ENCODE results near the gene NAA10.

DNA sequence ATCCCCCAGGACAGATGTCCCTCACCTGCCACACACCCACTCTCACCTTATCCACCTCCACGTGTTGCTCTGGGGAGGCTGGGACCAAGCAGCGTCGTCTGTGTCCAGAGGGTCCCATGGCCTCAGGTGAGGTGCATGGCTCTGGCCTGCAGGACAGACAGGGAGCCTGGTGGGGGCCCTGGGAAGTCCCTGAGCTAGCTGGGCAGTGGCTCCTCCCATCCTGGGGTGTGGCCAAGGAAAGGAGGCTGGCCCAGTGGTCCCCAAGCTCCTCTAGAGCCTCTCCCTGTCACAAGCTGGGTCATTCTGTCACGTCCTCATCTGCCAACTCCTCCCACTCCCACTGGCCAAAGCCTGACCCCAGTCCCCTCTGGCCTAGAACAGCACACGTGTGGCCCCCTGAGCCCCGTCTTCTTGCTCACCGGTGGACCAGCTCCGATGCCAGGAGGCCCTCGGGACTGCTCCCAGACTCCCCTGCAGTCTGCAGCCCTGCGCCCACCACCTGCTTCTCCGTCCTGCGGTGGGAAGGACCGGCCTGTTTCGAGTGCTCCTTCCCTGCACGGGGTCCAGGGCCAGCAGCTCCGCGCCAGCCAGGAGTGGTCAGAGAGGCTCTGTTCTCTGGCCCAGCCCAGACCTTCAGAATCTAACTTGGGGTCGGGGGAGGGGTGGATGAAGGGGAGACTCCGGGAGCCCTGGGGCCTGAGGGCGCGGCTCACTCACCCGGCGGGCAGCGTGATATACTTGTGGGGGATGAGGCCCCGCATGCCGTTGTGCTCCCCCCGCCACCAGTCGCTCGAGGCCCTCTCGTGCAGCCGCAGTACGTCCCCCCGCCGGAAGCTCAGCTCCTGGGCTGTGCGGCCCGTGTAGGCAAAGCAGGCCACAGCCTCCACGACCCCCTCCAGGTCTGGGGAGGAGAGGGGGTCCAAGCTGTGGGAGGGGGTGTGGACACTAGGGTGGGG, 25.5 kb downstream of the NAA10 start:
- TF ChIP-seq, protein P1, sequence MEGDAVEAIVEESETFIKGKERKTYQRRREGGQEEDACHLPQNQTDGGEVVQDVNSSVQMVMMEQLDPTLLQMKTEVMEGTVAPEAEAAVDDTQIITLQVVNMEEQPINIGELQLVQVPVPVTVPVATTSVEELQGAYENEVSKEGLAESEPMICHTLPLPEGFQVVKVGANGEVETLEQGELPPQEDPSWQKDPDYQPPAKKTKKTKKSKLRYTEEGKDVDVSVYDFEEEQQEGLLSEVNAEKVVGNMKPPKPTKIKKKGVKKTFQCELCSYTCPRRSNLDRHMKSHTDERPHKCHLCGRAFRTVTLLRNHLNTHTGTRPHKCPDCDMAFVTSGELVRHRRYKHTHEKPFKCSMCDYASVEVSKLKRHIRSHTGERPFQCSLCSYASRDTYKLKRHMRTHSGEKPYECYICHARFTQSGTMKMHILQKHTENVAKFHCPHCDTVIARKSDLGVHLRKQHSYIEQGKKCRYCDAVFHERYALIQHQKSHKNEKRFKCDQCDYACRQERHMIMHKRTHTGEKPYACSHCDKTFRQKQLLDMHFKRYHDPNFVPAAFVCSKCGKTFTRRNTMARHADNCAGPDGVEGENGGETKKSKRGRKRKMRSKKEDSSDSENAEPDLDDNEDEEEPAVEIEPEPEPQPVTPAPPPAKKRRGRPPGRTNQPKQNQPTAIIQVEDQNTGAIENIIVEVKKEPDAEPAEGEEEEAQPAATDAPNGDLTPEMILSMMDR (IDR thresholded peaks at IDR 0.05), result no peak
- TF ChIP-seq EP300 (IDR thresholded peaks at IDR 0.05; ENCODE audit: low read depth) (no peak), POLR2AphosphoS5 (IDR thresholded peaks at IDR 0.05) (no peak)
